Endothelial cell of umbilical vein (primary cell): ENCODE measurements around the gene ZMIZ2. TPM values are rescaled to one million over a fixed set of nuclear protein-coding genes. Genes with fewer than 3 reads are reported as not detected.
"Not testable (repeated sequence)": the region's sequence is repeated elsewhere in the genome, so short reads cannot be mapped to it uniquely, and the experiment has no call there.

ENCODE experiments used
- BruUV-seq: library from RNA; stranded (reverse); fragments of 400-500 nt; replicated peaks from 2 replicates; lab custom pipeline; 2021; lab: Mats Ljungman, UMichigan
- CTCF ChIA-PET: fragments of 300-600, 350-600 bp; sonication (Branson Sonifier 250); formaldehyde crosslinking; loops from one replicate; lab custom pipeline; 2021; ENCODE audit warnings: antibody characterized with exemption, inconsistent platforms; lab: Charles Lee
- POLR2A ChIA-PET: fragments of 300-600, 350-600 bp; sonication (Branson Sonifier 250); formaldehyde crosslinking; loops from one replicate; lab custom pipeline; 2021; ENCODE audit warnings: antibody characterized with exemption, inconsistent platforms; lab: Charles Lee
- DNase-seq: peaks from one replicate; pipeline ENCODE4 v3.0.0-alpha.2; 2011; ENCODE audit warnings: low read depth, low spot score
- FAIRE-seq: peaks from 2 replicates; lab custom pipeline; 2011; peaks lifted over from hg19 to GRCh38; lab: Jason Lieb, UNC
- H2AFZ ChIP-seq: 2 replicates; pipeline ENCODE4 v1.6.0; 2012; ENCODE audit warnings: low read depth, low read length, control low read depth, inconsistent platforms
- H3K27ac ChIP-seq: 2 replicates; pipeline ENCODE4 v1.5.1; 2011; ENCODE audit warnings: low read depth, mild to moderate bottlenecking, control low read depth, low read length, moderate library complexity; ENCODE audit not compliant: insufficient read depth
- H3K27me3 ChIP-seq, 2 experiments: 2 replicates each; pipeline versions ENCODE4 v1.6.0 to v1.6.1; 2011; ENCODE audit warnings: low read length in 2 of 2, mixed read lengths in 1 of 2; ENCODE audit not compliant: control insufficient read depth in 2 of 2, insufficient read depth in 2 of 2
- H3K36me3 ChIP-seq, 2 experiments: 2 replicates in 1 of 2; 3 replicates in 1 of 2; pipeline ENCODE4 v1.5.1; 2011; ENCODE audit warnings: low read length in 2 of 2, mild to moderate bottlenecking in 1 of 2, moderate library complexity in 1 of 2; ENCODE audit not compliant: control insufficient read depth in 2 of 2, insufficient read depth in 2 of 2; ENCODE audit errors: extremely low read depth in 1 of 2
- H3K4me1 ChIP-seq: 3 replicates; pipeline ENCODE4 v1.5.1; 2011; ENCODE audit warnings: mild to moderate bottlenecking, low read length; ENCODE audit not compliant: control insufficient read depth, insufficient read depth; ENCODE audit errors: extremely low read depth
- H3K4me2 ChIP-seq: 2 replicates; pipeline ENCODE4 v1.6.1; 2011; ENCODE audit warnings: low read length, control low read depth, mixed read lengths; ENCODE audit not compliant: insufficient read depth
- H3K4me3 ChIP-seq, 3 experiments: fragments of 200-600 bp in 1 of 3; sonication (generic), shearing (Covaris generic) in 1 of 3; replicated peaks in 1 of 3; 2 replicates each; pipeline ENCODE4 v1.5.1; 2011 to 2016; ENCODE audit warnings: control low read depth in 3 of 3, low read length in 3 of 3, mild to moderate bottlenecking in 2 of 3, inconsistent platforms in 1 of 3, low read depth in 1 of 3, moderate library complexity in 1 of 3; ENCODE audit not compliant: insufficient read depth in 1 of 3
- H3K79me2 ChIP-seq: 2 replicates; pipeline ENCODE4 v1.6.0; 2012; ENCODE audit warnings: low read length, inconsistent platforms; ENCODE audit not compliant: control insufficient read depth, insufficient read depth
- H3K9ac ChIP-seq: replicated peaks from 2 replicates; pipeline ENCODE3; 2011; ENCODE audit warnings: low read length, control low read depth; ENCODE audit not compliant: insufficient read depth; ENCODE audit errors: extremely low read depth
- H3K9me1 ChIP-seq: replicated peaks from 3 replicates; pipeline ENCODE4 v1.6.0; 2011; ENCODE audit warnings: mild to moderate bottlenecking, low read length; ENCODE audit not compliant: control insufficient read depth, insufficient read depth; ENCODE audit errors: extremely low read depth
- H3K9me3 ChIP-seq: replicated peaks from 2 replicates; pipeline ENCODE4 v1.5.1; 2012; ENCODE audit warnings: low read length, inconsistent platforms; ENCODE audit not compliant: control insufficient read depth, insufficient read depth
- H4K20me1 ChIP-seq: replicated peaks from 2 replicates; pipeline ENCODE3; 2011; ENCODE audit warnings: mild to moderate bottlenecking, low read length; ENCODE audit not compliant: control insufficient read depth, insufficient read depth; ENCODE audit errors: extremely low read depth
- CTCF ChIP-seq, 2 donors: IDR thresholded peaks; 1 replicate in 1 of 2; 2 replicates in 1 of 2; pipeline ENCODE4 v1.5.1; 2011; ENCODE audit warnings: low read length in 2 of 2, mild to moderate bottlenecking in 2 of 2, moderate library complexity in 2 of 2, control low read depth in 1 of 2, inconsistent platforms in 1 of 2, low read depth in 1 of 2; ENCODE audit not compliant: insufficient read depth in 1 of 2; ENCODE audit errors: extremely low read depth in 1 of 2
- EZH2 ChIP-seq: IDR thresholded peaks from 2 replicates; pipeline ENCODE4 v1.6.1; 2012; ENCODE audit warnings: borderline replicate concordance, low read depth, mild to moderate bottlenecking, moderate library complexity, low read length, inconsistent platforms; ENCODE audit not compliant: severe bottlenecking
- GATA2 ChIP-seq: IDR thresholded peaks from 2 replicates; pipeline ENCODE4 v1.7.0; 2011; ENCODE audit warnings: low read depth, mild to moderate bottlenecking, moderate library complexity, mixed read lengths, low read length; ENCODE audit not compliant: insufficient read length, insufficient read depth
- JUN ChIP-seq: IDR thresholded peaks from 2 replicates; pipeline ENCODE4 v1.6.1; 2011; ENCODE audit warnings: borderline replicate concordance, low read depth; ENCODE audit not compliant: insufficient read length, insufficient read depth
- dilution Hi-C: fragments of 300-500 bp; cut with MboI; formaldehyde crosslinking; loops from one replicate; pipeline ENCODE4 v1.15.0; 2019; ENCODE audit warnings: low sequenced_read_pairs; ENCODE audit not compliant: extremely low pct_ligation_motif_present
- intact Hi-C: fragments of 100-400 bp; cut with micrococcal nuclease; formaldehyde crosslinking; loops from one replicate; pipeline ENCODE4 v1.10.0; 2022
- polyA plus RNA-seq, 4 experiments: library from polyadenylated mRNA; depleted of rRNA in 3 of 4; stranded (reverse) in 3 of 4; unstranded in 1 of 4; fragments of >200 nt; gene quantifications; 2 replicates each; pipeline versions ENCODE4 v1.2.1 to v1.2.3, GENCODE V29; 2011 to 2012; ENCODE audit warnings: missing spikeins in 1 of 4
- total RNA-seq: library from RNA; stranded (reverse); gene quantifications from 2 replicates; pipeline ENCODE4 v1.2.3, GENCODE V29; 2021

Gene ZMIZ2
- total and polyA plus RNA-seq, 2 donors (not counting 3 experiments of a cell fraction or from before 2014, with no cell fraction given), result 30.6 to 87.5 TPM

DNA sequence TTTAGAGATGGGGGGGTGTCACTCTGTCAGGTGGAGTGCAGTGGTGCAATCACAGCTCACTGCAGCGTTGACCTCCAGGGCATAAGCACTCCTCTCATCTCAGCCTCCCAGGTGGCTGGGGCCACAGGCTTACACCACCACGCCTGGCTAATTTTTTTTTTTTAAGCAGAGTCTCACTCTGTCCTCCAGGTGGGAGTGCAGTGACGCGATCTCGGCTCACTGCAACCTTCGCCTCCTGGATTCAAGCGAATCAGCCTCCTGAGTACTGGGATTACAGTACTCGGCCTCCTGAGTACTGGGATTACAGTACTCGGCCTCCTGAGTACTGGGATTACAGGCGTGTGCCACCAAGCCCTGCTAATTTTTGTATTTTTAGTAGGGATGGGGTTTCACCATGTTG, 24.2 kb downstream of the ZMIZ2 start:
- ChIA-PET CTCF (interaction anchor here (0.5 kb wide), 1 partner anchor 15 kb away, joined by 3 read pairs; no protein-coding TSS in a partner anchor), POLR2A (no interaction called here)
- H3K9ac ChIP-seq, result no peak overlapping the region
- H4K20me1 ChIP-seq, result no peaks in the 10 kb centered on the region
- H3K36me3 ChIP-seq, result no peaks in the 10 kb centered on the region
- no peak overlapping the region for H3K4me3 ChIP-seq
- no peak for TF ChIP-seq EZH2
- TF ChIP-seq JUN, result no peak
- no peak for TF ChIP-seq GATA2
- no peak for TF ChIP-seq CTCF (IDR thresholded peaks at IDR 0.05; ENCODE audit: extremely low read depth in 1 of 2, insufficient read depth in 1 of 2, low read depth in 1 of 2, low read length in 2 of 2)
- intact Hi-C loops, result no loop called here
- H3K79me2 ChIP-seq, result no peaks in the 10 kb centered on the region
- H3K9me1 ChIP-seq, result no peaks in the 10 kb centered on the region
- no peaks in the 10 kb centered on the region for H3K27me3 ChIP-seq
- dilution Hi-C loops, result no loop called here
- H2AFZ ChIP-seq, result no peak overlapping the region
- no peak for FAIRE-seq
- H3K9me3 ChIP-seq, result no peaks in the 10 kb centered on the region
- no peaks in the 10 kb centered on the region for H3K4me1 ChIP-seq
- BruUV-seq, result no TSS peak
- no peak overlapping the region for H3K27ac ChIP-seq
- H3K4me2 ChIP-seq, result no peak overlapping the region
- DNase-seq, result no peak

- H3K27ac ChIP-seq, FAIRE-seq, POLR2A ChIA-PET: not testable (repeated sequence)
Measured at GRCh38 chr7:44774486-44774885, 25.8 kb downstream of the ZMIZ2 start.

More at GRCh38 chr7:44774486-44774885, 25.8 kb downstream of the ZMIZ2 start:
- CTCF ChIA-PET, BruUV-seq, DNase-seq, H3K9me3 ChIP-seq, H3K79me2 ChIP-seq, intact Hi-C loops, H2AFZ ChIP-seq, H3K4me3 ChIP-seq, H3K9me1 ChIP-seq, H3K27me3 ChIP-seq, dilution Hi-C loops, H3K4me1 ChIP-seq, H3K4me2 ChIP-seq, H4K20me1 ChIP-seq, H3K36me3 ChIP-seq, H3K9ac ChIP-seq: not testable (repeated sequence)
